ENCODE data around the gene ROBO1.

ROBO1 gene

GRCh38 chr3:79297245-79297960, 470.4 kb downstream of the ROBO1 start:
- no peak for DNase-seq

- DNase-seq = no peak
Measured at GRCh38 chr3:79286882-79287281, 480.9 kb downstream of the ROBO1 start.

DNA sequence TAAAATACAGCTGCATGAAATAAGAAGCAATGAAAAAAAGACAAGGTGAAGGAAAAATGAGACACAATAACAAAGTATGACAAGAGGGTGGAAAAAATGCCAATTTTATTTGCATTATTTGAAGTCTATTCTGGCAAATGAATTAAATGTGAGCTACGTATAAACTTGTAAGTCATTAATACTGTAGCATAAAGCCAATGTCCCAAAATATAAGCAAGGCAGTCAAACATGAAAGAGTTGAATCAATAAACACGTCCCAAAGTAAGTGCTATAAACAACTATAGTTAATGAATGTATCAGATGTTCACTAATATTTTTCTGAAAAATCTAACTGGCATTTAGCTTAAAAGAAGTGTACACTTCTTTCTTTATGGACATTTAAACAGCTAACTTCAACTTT, 481.9 kb downstream of the ROBO1 start:
- DNase-seq = no peak

- no peak for DNase-seq
Measured at GRCh38 chr3:79285380-79285779, 482.4 kb downstream of the ROBO1 start.

GRCh38 chr3:79284781-79285180, 483.0 kb downstream of the ROBO1 start:
- no peak for DNase-seq

- DNase-seq = no peak
Measured at GRCh38 chr3:79278681-79279080, 489.1 kb downstream of the ROBO1 start.

DNA sequence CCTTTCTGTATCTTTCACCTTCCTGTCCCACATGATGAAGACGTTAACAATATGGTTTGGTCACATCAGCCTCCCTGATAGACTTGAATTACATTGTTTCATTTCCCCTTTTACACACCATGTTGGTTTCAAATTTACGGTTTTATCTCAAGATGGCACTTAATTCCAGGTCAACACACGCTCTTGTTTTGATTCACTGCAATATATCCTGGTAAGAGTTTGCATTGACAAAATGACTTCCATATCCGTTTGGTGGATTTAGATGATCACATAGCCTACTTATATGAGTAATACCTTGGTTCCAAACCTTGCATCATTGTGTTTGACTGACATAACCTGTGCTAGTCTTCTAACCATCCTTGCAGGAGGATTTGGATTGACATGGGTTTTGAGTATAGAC, 499.4 kb downstream of the ROBO1 start:
- no peak for DNase-seq

GRCh38 chr3:79264892-79265291, 502.9 kb downstream of the ROBO1 start:
- no peak for DNase-seq

DNA sequence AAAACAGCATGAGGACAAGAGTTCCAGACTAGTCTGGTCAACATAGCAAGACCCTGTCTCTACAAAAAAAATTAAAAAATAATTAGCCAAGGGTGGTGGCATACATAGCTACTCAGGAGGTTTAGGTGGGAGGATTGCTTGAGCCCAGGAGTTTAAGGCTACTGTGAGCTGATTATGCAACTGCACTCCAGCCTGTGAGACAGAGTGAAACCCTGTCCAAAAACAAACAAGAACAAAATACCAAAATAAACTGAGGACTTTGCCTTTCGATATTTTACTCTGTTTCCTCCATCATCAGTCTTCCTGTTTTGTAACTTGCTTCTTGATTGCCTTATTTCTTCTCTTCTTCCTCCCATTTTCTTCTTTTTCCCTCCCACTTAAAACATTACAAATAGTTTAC, 504.4 kb downstream of the ROBO1 start:
- DNase-seq = no peak

DNA sequence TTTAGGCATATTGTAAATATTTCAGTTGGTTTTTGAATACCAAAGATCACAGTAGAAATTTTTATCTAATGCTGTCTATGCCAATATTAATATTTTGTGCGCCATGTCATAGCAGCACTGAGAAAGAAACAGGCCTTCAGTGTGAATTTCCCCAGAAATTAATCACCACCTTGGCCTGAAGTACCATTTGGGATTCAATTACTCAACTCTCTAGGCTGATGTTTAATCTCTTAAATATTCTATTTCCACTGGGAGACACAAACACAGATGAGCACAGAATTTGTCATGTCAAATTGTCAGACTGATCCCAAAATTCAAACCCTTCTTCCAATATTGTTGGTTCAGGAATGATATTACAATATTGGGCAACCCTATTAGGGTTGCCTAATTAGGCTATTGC, 509.3 kb downstream of the ROBO1 start:
- DNase-seq = no peak

DNA sequence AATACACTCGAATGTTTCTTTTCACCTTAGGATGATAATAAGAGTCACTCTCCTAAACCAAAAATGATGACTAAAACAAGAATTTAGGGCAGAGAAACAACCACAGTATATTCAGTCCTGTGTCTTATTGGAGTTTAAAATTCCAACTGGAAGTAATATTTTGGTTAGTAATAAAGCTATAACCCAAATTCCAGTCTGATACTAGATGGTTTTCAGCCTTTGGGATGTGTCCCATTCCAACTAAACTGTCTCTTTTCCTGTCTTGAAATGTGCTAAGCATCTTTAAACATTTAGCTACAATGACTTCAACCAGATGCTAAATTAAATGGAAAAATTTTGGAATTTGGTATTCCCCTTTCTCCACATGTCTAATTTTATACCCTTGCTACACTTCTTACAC, 510.0 kb downstream of the ROBO1 start:
- no peak for DNase-seq

DNA sequence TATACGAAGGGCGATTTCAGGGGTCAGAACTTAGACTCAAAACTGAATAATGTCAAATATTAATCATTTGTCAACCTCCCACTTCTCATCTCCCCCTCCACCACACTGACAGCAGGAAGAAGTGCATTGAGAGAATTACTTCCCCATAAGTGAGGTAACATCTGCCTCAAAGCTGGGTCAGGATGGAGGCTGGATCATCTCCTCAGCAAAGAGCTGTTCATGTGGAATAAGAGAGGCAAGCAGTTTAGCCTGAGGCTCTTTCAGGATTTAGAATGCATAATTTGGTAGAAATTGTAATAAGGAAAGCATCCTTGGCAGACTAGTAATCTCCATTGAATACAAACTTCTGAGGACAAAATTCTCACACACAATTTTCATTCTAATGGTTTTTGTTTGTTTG, 512.1 kb downstream of the ROBO1 start:
- DNase-seq = no peak

DNA sequence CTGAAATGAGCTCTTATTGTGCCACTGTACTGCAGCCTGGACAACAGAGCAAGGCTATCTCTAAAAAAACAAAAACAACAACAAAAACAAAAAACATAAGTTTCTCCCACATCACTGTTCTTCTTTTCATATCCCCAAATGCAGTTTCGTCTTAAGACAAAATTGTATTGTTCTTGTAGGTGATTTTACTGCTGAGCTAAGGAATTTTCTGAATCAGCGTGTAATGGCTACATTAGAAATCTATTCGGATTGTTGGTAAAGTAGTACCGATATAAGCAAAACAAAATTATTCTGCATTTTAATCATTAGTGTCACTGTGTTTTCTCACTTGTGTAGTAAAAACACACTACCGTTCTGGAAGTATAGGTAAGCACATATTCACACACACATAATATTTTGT, 512.5 kb downstream of the ROBO1 start:
- DNase-seq = no peak

- DNase-seq = no peak
Measured at GRCh38 chr3:79253704-79254103, 514.1 kb downstream of the ROBO1 start.

DNA sequence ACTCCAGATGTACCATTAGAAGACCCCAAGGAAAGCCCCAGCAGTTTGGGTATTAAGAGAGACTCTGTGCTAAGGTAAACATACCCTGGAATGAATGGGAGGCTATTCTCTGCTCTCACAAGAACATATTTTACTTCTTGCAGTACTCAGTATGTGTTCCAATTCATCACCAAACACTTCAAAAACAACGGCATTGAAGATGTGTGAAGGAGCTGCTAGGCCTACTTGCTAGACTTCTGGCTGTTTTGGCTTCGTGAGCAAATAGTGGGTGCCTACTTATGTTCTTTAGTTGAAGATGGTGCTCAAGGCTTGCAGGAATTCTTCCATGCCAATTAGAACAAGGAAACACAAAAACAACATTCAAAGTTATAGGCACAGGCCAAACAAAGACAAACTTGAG, 514.5 kb downstream of the ROBO1 start:
- no peak for DNase-seq

DNA sequence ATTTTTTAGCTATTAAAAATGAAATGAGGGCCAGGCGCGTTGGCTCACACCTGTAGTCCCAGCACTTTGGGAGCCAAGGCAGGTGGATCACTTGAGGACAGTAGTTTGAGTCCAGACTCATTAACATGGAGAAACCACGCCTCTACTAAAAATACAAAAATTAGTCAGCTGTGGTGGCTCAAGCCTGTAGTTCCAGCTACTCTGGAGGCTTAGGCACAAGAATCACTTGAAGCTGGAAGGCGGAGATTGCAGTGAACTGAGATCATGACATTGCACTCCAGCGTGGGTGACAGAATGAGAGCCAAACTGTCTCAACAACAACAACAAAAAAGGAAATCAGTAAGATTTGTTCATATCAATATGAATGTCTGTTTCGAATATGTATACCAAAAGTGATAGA, 517.1 kb downstream of the ROBO1 start:
- DNase-seq = no peak

DNA sequence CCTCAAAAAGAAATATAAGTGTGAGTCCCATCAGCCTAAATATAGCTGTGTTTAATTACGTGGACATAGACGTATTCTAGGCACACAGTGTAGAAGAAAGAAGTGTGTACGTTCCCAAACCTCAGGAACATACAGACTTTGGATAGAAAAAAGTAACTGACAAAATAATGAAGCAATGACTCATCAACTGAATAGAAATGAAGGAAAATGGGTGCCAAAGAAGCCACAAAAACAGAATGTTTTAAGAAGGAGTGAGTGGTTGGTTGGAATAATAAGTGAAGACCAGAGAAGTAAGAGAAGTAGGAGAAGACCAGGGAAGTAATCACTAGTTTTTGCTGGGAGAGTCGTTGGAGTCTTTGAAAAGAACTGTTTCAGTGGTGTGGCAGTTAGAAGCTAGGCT, 518.1 kb downstream of the ROBO1 start:
- DNase-seq = no peak

- no peak for DNase-seq
Measured at GRCh38 chr3:79247725-79248043, 520.1 kb downstream of the ROBO1 start.

DNA sequence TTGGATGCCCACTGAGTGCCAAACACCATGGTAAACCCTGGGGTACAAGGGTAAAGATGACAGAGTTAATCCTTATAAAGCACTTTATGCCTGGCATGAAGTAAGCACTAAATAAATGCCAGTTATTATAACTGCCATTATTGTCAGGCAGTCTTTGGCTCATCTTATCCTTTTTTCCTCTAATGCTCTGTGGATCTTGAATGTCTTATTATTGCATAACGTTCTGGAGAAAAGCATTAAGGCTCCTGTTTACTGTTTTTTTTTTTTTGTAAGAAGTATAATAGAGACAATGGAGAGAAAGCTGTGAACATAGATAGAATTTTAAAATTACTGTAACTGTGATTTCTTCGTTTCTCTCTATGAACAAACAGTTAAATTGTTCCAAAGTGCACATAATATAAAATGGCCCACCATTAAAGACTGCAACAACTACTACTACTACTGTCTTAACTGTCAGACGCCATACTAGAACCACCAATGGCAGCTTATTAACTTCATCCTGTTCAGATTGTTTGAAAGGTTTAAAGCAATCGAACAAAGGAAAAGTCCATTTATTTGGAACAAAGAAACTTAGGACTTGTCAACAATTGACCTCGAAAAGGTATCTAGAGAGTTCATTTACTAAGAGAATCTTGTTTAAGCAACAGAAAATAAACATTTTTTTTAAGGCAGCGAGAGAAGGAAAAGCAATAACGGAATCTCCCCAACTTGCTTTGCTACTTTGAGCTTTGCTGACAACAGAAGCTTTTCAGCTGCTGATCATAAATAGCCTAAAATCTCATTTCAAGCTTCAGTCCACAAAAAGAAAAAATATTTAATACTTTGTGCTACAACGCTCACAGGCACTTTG, 520.7 kb downstream of the ROBO1 start:
- no peak for DNase-seq

DNA sequence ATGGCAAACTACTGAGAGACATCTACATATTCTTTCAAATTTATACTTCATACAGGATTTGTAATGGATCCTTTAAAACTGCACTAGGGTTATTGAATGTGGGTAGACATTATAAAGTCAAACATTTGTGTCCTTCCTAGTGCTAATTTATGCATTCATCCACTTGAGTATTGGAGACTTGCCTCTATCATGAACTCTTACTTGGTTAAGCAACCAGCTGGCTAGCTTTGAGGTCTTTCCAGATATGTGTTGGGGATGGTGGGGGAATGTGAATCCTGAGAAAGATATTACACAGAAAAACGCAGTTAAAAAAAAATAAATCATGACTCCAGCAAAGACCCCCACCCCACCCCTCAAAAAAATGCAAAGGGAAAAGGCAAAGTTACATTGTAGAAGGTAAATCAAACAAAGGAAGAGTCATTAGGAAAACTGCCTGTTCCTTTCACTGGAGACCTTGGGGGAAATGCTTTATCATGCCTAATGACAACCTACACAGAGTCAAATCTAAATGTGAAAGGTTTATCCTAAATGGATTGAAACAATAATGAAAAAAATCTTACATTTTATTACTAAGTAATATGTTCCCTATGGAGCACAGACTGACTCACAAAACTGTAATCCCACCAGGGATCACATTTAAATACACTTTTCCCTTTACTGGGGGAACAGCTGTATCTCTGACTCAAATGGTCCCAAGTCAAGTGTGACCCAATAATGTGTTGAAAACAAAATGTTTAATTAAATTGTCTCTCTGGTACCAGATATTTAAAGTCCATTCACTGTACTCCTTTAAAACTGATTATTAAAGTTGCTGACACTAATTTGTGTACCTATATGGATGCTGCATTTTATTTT, 522.3 kb downstream of the ROBO1 start:
- DNase-seq = no peak

DNA sequence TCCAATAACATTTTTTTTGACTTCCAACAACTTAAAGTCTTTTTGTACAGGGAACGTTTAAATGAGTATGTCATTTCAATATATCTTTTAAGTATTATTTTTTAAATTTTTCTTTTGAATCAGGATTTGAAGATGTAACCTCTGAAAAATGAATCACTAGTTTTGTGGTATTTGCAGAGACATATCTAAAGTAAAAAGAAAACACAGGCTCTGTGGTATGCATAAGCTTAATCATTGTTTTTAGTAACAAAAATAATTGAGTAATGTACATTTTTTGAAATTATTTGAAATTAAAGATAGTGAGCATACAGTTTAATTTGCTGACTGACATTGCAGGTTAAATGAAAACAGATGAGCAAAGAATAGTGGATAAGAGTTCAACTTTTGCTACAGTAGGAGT, 531.3 kb downstream of the ROBO1 start:
- DNase-seq = no peak

DNA sequence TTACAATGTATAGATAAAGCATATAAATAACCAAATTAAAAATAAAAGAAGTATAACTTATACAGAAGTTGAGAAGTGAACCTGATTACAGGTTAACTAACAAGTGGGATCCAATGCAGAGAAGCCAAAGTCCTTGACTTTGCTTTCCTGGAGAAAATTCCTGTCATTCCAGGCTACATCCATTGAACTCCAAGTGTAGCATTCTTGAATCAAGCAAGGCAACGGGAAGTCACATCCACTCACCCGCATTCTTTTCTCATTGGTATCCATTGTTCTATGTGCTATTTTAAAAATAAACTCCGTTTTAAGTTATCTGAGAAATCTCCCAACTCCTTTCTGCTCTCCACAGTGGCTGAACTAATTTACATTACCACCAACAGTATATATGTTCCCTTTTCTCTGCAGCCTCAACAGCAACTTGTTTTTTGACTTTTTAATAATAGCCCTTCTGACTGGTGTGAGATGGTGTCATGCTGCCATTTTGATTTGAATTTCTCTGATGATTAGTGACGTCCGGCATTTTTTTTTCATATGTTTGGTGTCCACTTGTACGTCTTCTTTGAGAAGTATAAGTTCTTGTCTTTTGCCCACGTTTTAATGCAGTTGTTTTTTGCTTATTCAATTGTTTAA, 534.3 kb downstream of the ROBO1 start:
- DNase-seq = no peak

GRCh38 chr3:79230266-79230665, 537.5 kb downstream of the ROBO1 start:
- no peak for DNase-seq
